Heart left ventricle (tissue), 13 donors: ENCODE results near the gene OR51B4.

ENCODE experiments used
- CTCF ChIP-seq, 12 donors: fragments of 200-600 bp; sonication (generic) in 4 of 12; IDR thresholded peaks; one replicate each; pipeline versions ENCODE4 v1.5.0 to v1.8.0; 2018 to 2022; ENCODE audit warnings: antibody characterized with exemption in 12 of 12, mild to moderate bottlenecking in 5 of 12
- POLR2A ChIP-seq, 2 donors: fragments of 450-650 bp; IDR thresholded peaks; one replicate each; pipeline ENCODE4 v1.6.1; 2017; ENCODE audit warnings: antibody characterized with exemption in 2 of 2, mild to moderate bottlenecking in 2 of 2, moderate library complexity in 2 of 2
- donor health status: ischemic (EF 13 %, LVEDD 7.1; RV severe dilation, severe dysfunction).
- donor health status: DM: no; HTN: yes; CAD: no.
- donor health status: DM: no; HTN: no; CAD: no.
- donor health status: ischemic (EF 25% LVEDD 6.9; RV normal size, moderate dysfunction).
- donor health status: ischemic (EF 25% LVEDD 5.7; RV mildly dilated, moderate dysfunction).
- donor health status: ischemic (EF 35%, LVEDD 5.7; RV mildly dilated, moderate dysfunction).
- donor health status: nonischemic (EF 11% LVEDD 7.7; RV severe dilation, severe dysfunction).
- donor health status: DM: yes; HTN: yes; CAD: no.
- donor health status: PGD.
- donor health status: ischemic (EF 29% LVEDD 5.4; RV normal size, mild dysfunction).
- donor health status: nonischemic (EF 23%, LVEDD 6.1; RV moderate dilation, normal function).

GRCh38 chr11:5289696-5290095 is 12.1 kb downstream of the OR51B4 start:
- TF ChIP-seq CTCF (IDR thresholded peaks at IDR 0.05) = no peak
- no peak for TF ChIP-seq POLR2A (IDR thresholded peaks at IDR 0.05)
